Posterior vena cava (tissue), 2 donors: ENCODE data around the gene DOCK4. TPM values are rescaled to one million over a fixed set of nuclear protein-coding genes. Genes with fewer than 3 reads are reported as not detected.

Experiments used
- DNase-seq: peaks from one replicate; pipeline ENCODE4 v3.0.0-alpha.2; 2020; ENCODE audit warnings: low spot score
- intact Hi-C, 2 donors: fragments of 100-400 bp; cut with DNase I; formaldehyde crosslinking; loops; one replicate each; pipeline versions ENCODE4 v1.14.1 to v1.14.2; 2022 to 2023
- total RNA-seq, 2 donors: library from RNA; stranded (reverse); fragmentation: NEBNext Ultra II Directional; extraction: Animal tissue kit (Norgen Biotek cat#: 25700); gene quantifications; one replicate each; pipeline ENCODE4 v1.2.1, GENCODE V29; 2021
- donor health status: DM: yes; HTN: yes; CAD: no.
- donor health status: DM: yes; HTN: yes; CAD: no.

DOCK4 gene
- total RNA-seq, 2 donors from 2014 or later, result 26.1 TPM

DNA sequence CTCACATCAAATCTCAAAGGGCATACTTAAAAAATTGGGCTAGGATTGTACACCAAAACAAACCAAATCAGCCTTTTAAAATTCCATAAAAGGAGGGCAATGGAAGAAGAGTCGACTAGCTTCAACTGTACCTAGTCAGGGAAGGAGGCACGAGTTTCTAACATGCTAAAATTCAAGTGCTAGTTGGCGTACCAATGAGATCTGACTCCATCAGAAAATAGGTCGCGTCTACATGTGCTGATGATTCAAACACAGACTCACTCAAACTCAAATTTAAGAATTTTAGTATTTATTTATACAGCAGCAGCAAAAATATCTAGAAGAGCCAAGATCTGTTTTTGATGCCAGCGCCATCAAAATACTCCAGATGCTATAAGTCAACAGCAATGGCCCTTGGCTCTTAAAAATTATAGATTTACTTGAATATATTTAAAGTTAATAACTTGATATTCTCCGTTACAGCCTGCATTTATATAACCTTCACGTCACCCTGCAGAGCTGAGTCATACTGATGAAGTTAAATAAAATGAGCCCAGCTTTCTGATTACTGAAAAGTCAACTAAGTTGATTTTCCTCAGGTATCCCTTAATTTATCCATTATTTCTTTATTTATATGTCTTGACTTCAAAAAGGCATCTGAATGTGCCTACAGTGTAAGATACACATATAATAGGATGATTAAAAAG is 341.8 kb downstream of the DOCK4 start:
- intact Hi-C loops, result no loop called here
- DNase-seq, result no peak

DNA sequence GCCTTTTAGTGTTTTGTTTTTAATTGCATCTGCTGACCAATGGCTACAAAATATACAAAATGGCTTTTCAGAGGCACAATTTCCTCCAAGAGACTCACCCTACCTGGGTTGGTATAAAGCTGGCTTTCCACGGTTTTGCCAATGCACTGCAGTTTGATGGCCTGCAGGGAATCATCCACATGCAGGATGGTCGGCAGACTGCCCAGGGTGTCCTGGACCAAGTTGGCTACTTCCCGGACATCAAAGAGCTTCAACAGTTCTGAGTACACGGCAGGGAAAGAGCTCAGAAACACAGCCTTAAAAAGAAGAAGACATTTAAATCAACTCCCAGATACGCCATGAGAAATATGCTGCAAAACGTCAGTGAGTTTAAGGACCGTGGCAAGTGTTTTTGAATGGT is 342.9 kb downstream of the DOCK4 start:
- intact Hi-C loops, result no loop called here
- DNase-seq, result no peak

DNA sequence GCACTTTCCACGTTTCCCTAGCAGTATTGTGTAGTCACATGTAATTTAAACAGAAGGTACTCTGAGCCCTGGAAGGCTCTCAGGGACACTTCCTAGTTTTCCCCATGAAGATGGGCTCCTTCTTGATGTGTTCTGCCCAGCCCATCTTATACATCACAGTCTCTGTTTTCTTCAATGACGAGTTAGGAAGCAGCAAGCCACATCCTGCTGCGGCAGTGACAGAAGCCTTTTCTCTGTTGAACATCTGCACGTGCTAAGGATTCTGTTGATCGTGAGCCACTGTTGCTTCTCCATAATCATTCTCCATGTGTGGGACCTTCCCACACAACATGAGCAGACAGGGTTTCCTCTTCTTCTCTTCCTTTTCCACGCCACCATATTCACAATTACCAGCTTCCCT is 346.0 kb downstream of the DOCK4 start:
- intact Hi-C loops, result no loop called here
- DNase-seq, result no peak

DNA sequence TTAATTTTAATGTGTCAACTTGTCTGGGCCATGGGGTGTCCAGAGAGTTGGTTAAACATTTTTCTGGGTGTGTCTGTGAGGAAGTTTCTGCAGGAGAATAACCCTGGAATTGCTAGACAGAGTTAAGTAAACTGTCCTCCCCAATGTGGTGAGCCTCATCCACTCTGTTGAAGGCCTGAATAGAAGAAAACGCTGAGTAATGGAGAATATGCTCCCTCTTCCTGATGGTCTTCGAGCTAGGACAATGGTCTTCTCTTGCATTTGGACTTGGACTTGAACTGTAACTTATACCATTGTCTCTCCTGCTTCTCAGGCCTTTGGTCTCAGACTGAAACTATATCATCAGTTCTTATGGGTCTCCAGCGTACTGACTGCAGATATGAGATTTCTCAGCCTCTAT is 347.9 kb downstream of the DOCK4 start:
- no peak for DNase-seq
- intact Hi-C loops, result no loop called here

DNA sequence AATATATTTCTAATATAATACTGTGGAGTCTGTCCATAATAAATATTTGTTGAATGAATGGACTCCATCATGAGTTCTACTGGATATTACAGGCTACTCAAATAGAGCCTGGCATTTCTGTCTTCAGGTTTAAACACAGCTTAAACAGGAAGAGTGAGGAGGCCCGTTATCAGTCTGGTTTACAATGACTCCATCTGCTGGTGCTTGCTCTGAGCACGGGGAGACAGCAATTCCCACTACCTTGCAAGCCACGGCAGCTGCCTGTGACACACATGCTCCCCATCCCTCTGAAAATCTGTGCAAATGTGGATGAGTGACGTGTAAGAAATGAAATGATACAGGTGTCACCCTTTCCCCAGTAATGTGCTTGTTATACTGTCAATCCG is 350.4 kb downstream of the DOCK4 start:
- DNase-seq, result no peak

DNA sequence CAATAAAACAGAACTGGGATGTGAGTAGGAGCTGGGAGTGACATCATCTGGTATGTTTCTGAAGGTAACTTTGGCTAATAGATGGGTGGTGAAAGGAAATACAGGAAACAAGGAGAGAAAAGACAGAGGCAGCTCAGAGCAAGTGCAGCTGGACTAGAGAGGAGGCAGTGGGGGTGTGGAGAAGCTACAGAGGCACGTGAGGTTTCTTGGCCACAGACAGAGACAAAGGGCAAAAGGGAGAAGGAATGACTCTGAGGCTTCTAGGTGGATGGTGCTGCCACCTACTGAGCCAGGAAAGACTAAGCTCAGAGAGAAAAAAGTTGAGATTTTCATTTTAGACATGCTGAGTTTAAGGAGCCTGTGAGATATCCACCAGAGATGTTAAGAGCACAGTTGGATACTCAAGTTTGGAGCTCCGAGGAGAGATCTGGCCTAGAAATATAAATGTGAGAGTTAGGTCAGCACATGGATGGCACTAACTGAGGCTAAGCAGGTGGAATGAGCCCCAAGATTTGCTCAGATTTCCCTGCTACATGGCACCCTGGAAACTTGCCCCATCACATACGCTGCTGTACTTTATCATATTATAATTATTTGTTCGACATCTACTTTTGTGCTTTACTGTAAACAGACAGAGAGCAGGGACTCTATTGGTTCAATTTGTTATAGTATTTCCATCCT is 350.9 kb downstream of the DOCK4 start:
- DNase-seq, result no peak

More for the DNA sequence above, 350.4 kb downstream of the DOCK4 start:
- intact Hi-C loops, result no loop called here

DNA sequence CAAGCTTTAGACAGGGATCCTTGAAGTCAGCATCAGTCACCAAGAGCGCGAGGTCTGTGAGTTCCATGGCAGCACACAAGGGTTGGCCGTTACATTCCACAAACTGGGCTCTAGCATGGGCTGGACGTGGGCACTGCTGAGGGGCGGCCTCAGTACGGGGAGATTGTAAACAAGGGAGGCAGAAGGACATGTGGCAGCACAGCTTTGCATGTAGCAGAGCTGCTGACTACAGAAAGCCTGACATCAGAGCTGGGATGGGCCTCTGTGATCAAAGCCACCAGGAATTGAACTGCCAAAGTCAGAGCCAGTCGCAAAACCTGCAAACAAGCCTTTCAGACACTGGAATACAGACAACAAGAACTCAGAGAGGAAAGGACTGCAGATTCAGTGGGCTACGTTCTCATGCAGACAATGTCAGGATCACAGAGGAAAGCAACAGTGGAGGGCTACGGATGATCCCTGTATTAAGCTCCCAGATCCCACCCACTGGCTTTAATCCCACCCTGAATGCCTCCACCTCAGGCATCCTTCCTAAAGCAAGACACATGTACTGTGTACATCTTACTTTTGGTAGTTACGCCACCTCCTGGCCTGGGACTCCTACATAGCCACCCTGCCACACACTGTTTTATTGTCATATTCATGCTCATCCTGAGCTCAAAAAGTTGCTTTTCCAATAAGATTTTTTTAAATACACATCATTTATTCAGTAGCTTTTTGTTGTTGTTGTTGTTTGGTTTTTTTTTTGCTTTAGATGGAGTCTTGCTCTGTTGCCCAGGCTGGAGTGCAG is 352.8 kb downstream of the DOCK4 start:
- intact Hi-C loops, result no loop called here
- DNase-seq, result no peak

More for the DNA sequence above, 350.9 kb downstream of the DOCK4 start:
- intact Hi-C loops, result no loop called here

DNA sequence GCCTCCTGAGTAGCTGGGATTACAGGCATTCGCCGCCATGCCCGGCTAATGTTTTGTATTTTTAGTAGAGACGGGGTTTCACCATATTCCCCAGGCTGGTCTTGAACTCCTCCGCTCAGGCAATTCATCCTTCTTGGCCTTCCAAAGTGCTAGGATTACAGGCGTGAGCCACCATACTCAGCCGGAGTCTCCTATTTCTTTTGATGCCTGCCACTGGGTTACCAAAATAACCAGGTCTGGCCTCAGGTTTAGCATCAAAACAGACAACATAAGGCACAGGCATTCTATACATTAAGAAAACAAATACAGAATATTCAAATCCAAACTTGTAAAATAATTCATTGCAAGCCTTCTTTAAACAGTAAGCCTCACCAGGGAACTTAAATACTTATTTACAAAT is 354.1 kb downstream of the DOCK4 start:
- no peak for DNase-seq

DNA sequence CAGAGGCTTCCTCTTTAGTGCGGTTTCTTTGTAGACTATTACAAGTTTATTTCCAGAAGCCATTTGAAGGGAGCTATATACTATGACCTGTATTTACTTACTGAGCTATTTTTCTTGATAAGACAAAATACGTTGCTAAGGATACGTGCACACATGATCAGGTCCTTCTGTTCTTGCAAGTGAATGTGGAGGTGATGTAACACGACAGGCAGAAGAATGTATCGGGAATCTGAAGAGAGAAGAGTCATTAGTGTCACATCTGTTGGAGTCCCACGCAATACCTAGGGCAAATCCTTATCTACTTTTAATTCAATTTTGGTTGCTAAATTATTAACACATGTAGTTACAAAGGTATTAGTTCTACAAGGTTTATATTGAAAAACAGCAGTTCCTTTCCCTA is 359.3 kb downstream of the DOCK4 start:
- intact Hi-C loops, result no loop called here

More for the DNA sequence above, 354.1 kb downstream of the DOCK4 start:
- intact Hi-C loops, result no loop called here

DNA sequence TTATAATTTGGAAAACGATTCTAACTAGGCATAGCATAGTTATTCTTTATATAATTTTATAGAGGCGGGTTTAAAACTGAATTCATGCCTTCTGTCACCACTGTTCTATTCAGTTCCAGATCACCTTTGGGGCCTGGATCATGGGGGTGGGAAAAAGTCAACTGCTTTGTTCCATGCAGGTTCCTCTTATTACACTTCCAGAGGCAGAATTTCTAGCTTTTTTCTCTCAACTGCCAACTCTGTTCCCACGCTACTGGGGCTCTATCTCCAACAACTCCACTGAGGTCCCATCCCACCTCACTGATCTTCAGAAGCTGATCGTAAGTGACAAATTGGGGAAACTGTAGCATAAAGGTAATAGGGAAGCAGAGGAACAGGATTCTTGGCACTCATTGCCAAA is 360.3 kb downstream of the DOCK4 start:
- DNase-seq, result no peak
- intact Hi-C loops, result no loop called here

More for the DNA sequence above, 359.3 kb downstream of the DOCK4 start:
- DNase-seq, result no peak

DNA sequence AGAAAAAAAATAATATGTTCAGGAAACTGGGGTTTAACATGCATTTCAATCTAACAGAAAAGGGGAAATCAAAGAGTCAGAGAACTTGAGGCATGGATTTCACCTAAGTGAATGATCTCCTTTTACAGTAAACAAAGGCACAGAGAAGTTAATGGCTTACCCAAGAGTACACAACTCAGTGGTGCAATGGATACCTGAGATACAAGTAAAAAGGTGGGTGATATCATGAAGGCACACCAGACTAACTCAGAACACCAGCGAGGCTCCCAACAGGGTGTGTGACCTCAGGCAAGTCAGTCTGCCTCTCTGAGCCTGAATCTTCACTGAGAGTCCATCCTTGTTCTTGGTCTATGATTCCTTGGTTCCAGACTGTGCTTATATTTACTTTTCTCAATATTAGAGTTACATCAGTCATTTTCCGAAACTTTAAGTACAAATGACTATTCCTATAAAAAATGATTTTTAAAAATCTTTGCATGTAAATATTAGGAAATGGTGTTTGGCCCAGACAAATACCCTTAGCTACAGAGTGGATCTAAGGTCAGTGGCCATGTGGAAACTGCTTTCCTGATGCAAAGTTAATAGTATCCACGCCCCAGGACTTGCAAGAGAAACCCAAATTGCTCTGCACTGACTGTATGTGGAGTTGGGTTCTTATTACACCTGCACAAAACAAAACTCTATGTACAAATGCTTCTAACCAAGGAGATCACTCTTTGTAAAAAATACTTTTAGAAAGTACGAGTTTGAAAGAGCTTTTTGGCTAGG is 361.1 kb downstream of the DOCK4 start:
- intact Hi-C loops, result no loop called here
- no peak for DNase-seq

DNA sequence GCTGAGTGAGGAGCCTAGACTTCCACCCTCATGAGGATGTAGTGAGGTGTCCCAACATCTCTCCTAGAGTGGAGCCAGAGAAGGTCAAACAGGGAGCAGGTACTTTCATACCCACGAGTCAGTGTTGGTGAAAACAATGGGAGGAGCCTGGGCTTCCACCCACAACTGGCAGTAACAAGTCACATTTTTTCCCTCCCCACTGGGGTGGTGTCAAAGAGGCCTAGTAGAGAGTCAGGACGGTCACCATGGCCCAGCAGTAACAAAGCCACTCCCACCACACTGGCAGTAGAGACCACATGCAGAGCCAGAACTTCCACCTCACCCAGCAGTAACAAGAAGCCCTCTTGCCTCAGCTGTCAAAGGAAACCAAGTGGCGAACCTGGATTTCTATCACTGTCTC is 363.7 kb downstream of the DOCK4 start:
- intact Hi-C loops, result no loop called here

DNA sequence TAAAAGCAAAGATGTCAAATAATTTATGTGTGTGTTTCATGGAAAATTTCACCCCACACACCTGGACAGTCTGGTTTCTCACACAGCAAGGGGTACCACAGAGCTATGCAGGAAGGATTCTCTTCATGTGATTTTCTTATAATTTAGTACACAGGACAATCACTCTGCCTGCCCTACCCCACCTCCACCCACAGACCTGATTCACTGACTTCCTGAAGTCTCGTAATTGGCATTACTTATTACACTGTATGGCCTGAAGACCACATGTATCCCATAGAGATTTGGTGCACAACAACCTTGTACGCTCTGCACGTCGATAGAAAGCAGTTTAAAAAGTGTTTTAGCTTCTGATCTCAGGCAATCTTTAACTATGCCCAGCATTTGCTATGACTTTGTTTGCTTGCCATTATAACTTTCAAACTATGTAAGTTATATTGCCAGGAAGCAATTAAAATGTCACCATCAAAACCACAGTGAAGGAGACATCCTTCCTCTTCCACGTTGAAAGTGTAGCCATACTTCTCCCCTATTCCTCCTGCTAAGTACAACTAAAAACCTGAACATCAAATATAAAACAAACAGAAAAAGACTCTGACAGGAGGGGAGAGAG is 364.5 kb downstream of the DOCK4 start:
- DNase-seq, result no peak
- intact Hi-C loops, result no loop called here

More for the DNA sequence above, 363.7 kb downstream of the DOCK4 start:
- DNase-seq, result no peak

DNA sequence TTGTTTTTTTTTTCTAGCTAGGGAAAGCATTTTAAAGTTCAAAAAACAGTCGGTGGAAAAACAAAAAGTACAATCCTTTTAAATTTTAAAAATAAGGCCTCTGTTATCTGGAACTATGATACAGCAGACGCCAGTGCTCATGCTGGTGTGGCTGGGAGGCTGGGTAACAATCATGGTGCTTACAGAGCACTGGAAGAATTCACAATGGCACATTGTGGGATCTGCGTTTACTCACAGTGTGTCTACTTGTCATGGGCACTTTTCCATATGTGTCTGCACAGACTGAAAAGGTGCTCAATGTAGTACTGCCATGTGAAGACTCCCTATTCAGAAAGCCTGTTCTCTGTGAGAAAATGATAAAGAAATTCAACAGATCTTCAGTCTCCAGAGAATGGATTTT is 365.7 kb downstream of the DOCK4 start:
- intact Hi-C loops, result no loop called here
- no peak for DNase-seq

DNA sequence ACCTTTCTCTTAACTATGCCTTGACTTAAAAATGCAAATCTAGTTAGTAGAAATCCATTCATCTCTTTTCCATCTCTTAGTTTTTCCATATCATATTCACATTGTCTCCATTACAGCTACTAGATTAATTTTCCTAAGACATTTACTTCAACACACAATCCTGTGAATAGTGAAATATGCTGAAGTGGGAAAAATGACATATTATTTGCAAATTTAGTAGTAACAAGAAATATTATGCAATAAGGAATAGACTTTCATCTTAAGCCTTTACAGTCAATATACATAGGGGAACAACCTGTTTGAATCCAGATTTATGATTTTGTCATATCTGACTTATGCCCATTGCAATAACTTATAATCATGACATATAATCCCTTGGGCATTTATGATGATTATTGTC is 366.9 kb downstream of the DOCK4 start:
- DNase-seq, result no peak
- intact Hi-C loops, result no loop called here

DNA sequence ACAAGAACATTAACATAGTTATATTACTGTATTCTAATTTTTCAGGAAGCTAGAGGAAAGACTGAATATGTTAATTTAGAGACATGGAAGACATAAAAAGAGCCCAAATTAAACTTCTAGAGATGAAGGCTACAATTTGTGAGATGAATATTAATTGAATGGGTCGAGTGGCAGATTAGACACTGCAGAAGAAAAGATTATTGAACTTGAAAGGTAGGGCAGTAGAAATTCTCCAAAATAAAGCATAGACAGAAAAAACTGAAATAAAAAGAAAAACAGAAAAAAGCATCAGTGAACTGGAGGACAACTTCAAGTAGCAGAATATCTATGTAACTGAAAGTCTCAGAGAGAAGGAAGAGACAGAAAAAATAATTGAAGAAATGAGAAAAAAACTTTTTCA is 369.6 kb downstream of the DOCK4 start:
- intact Hi-C loops, result no loop called here
- DNase-seq, result no peak

DNA sequence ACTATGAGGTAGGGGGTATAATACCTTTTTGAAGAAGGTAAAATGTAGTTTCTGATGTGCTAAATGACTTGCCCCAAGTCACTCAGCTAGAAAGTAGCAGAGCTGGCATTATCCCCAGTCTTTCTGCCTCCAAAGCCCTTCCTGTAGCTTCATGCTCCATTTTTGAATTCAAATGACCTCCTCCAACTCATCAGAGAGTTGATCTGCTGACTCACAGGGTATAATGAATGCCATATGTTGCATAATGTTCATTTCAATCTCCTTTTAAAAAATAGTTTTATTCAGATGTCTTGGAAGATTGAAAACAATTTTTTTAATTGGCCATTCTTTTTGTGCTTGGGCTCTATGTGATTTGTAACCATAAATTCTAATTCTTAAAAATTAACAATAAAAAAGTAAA is 371.1 kb downstream of the DOCK4 start:
- no peak for DNase-seq
- intact Hi-C loops, result no loop called here

DNA sequence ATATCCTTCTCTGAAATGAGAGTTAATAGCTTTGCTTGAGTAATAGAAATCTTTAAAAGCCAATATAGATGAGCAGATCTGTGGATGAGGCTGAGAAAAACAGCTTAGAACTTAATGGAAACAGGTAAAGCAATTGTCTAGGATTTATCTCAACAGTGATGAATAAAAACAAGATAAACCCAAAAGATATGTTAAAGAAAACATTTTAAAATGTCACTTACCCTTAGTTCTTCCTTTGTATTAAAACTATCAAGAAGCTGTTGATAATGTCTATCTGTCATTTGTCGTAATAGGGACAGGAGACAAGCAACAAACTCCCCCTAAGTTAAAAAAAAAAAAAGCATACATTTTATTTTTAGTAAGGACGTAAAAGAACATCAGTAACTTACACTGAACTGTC is 371.8 kb downstream of the DOCK4 start:
- intact Hi-C loops, result no loop called here
- DNase-seq, result no peak

DNA sequence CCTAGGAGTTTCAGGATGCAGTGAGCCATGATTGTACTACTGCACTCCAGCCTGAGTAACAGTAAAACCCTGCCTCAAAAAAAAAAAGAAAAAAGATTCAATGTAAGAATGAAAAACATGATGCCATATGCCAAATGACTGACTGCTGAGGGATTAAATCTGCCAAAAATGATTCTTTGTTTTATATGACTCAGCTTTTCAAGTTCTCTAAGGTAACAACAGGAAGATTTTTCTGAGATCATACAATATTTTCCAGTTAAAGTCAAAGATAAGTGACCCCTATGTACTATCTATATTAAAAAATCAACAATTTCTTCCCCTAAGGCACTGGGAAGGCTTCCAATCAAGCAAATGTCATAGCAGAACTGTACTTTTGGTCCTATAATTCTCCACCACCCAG is 372.7 kb downstream of the DOCK4 start:
- no peak for DNase-seq
- intact Hi-C loops, result no loop called here
